Calu3 (cell line): ENCODE data around the gene MYLK. TPM values are rescaled to one million over a fixed set of nuclear protein-coding genes. Genes with fewer than 3 reads are reported as not detected.

Experiments
- BruUV-seq: library from RNA; stranded (reverse); fragments of 400-500 nt; replicated peaks from 2 replicates; lab custom pipeline; 2021; lab: Mats Ljungman, UMichigan
- CTCF ChIA-PET: fragments of 300-600 bp; sonication (Branson Sonifier 250); formaldehyde crosslinking; loops from one replicate; lab custom pipeline; 2022; ENCODE audit warnings: antibody characterized with exemption; lab: Charles Lee
- DNase-seq: peaks from one replicate; pipeline ENCODE4 v3.0.0; 2022
- H3K27ac Mint-ChIP-seq: one replicate; pipeline ENCODE4 v1.8.0; 2022; ENCODE audit warnings: mixed read lengths; ENCODE audit not compliant: unreplicated experiment
- H3K27me3 Mint-ChIP-seq: one replicate; pipeline ENCODE4 v1.8.0; 2022; ENCODE audit warnings: mixed read lengths; ENCODE audit not compliant: unreplicated experiment
- H3K36me3 Mint-ChIP-seq: one replicate; pipeline ENCODE4 v1.8.0; 2022; ENCODE audit warnings: mild to moderate bottlenecking, moderate library complexity, mixed read lengths; ENCODE audit not compliant: insufficient read depth, unreplicated experiment
- H3K4me1 Mint-ChIP-seq: one replicate; pipeline ENCODE4 v1.8.0; 2022; ENCODE audit warnings: mild to moderate bottlenecking, low read depth, mixed read lengths; ENCODE audit not compliant: unreplicated experiment
- H3K4me3 Mint-ChIP-seq: one replicate; pipeline ENCODE4 v1.8.0; 2022; ENCODE audit warnings: mild to moderate bottlenecking, low read depth, moderate library complexity, mixed read lengths; ENCODE audit not compliant: unreplicated experiment
- H3K9me3 Mint-ChIP-seq: one replicate; pipeline ENCODE4 v1.8.0; 2022; ENCODE audit warnings: low read depth, mixed read lengths; ENCODE audit not compliant: unreplicated experiment
- intact Hi-C: fragments of 100-400 bp; cut with micrococcal nuclease; formaldehyde crosslinking; loops from one replicate; pipeline ENCODE4 v1.10.0; 2022; ENCODE audit not compliant: unreplicated experiment
- total RNA-seq: library from RNA; stranded (reverse); gene quantifications from 2 replicates; pipeline ENCODE4 v1.2.3, GENCODE V29; 2022
- TF ChIP-seq, protein P1 (sequence below): fragments of 200-600 bp; IDR thresholded peaks from one replicate; pipeline ENCODE4 v1.8.0; 2022; ENCODE audit warnings: antibody characterized with exemption; ENCODE audit not compliant: unreplicated experiment

The MYLK gene
- total RNA-seq, 1 experiment from 2014 or later, result 10.7 TPM

DNA sequence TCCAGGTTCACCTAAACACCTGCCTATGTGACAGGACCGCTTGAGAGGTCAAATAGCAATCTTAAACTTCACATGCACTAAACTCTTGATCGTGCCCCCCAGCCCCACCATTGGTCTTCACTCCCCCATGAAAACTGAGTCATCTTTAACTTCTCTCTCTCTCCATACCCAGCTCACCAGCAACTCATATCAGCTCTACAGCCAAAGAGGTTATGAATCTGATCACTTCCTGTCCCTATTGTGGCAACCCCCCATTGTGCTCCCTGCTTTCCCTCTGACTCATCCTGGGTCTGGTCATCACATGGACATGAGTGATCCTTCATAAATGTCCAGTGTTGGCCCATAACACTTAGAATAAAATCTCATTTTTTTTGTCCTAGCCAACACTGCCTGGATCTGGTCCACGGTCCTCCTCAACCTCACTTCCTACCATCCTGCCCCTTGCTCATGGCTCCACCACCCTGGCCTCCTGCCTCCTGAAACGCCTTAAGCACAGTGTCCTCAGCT is 195.8 kb downstream of the MYLK start:
- TF ChIP-seq, protein P1, sequence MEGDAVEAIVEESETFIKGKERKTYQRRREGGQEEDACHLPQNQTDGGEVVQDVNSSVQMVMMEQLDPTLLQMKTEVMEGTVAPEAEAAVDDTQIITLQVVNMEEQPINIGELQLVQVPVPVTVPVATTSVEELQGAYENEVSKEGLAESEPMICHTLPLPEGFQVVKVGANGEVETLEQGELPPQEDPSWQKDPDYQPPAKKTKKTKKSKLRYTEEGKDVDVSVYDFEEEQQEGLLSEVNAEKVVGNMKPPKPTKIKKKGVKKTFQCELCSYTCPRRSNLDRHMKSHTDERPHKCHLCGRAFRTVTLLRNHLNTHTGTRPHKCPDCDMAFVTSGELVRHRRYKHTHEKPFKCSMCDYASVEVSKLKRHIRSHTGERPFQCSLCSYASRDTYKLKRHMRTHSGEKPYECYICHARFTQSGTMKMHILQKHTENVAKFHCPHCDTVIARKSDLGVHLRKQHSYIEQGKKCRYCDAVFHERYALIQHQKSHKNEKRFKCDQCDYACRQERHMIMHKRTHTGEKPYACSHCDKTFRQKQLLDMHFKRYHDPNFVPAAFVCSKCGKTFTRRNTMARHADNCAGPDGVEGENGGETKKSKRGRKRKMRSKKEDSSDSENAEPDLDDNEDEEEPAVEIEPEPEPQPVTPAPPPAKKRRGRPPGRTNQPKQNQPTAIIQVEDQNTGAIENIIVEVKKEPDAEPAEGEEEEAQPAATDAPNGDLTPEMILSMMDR, result no peak
- no peaks in the 10 kb centered on the region for H3K36me3 Mint-ChIP-seq
- no peak overlapping the region for H3K4me3 Mint-ChIP-seq
- peaks cover 17% of the 10 kb centered on the region for H3K4me1 Mint-ChIP-seq
- peaks cover 4% of the 10 kb centered on the region for H3K9me3 Mint-ChIP-seq
- CTCF ChIA-PET, result no interaction called here
- intact Hi-C loops, result no loop called here
- no TSS peak for BruUV-seq
- peak; percentile 12 for DNase-seq
- peak overlapping the region; percentile 13 for H3K27ac Mint-ChIP-seq
- no peaks in the 10 kb centered on the region for H3K27me3 Mint-ChIP-seq

DNA sequence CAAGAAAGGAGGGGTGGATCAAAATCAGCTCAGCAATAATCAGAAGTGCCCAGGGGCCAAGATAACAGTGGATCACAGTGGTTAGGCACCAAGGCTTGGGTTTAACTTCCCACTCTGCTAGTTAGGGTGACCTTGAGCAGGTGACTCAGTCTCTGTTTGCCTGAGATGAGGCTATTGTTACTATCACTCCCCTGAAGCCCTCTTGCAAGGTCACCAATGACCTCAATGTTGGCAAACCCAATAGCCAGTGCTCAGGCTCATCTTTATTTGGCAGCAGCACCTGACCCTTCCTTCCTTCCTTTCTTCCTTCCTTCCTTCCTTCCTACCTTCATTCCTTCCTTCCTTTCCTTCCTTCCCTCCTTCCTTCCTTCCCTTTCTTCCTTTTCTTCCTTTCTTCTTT is 196.8 kb downstream of the MYLK start:
- CTCF ChIA-PET, result no interaction called here
- Mint-ChIP-seq H3K9me3 (peaks cover 4% of the 10 kb centered on the region), H3K4me1 (peaks cover 17% of the 10 kb centered on the region), H3K36me3 (no peaks in the 10 kb centered on the region), H3K27ac (no peak overlapping the region), H3K27me3 (no peaks in the 10 kb centered on the region), H3K4me3 (no peak overlapping the region)
- intact Hi-C loops, result no loop called here
- BruUV-seq, result no TSS peak
- DNase-seq, result no peak
- TF ChIP-seq, protein P1, result no peak

DNA sequence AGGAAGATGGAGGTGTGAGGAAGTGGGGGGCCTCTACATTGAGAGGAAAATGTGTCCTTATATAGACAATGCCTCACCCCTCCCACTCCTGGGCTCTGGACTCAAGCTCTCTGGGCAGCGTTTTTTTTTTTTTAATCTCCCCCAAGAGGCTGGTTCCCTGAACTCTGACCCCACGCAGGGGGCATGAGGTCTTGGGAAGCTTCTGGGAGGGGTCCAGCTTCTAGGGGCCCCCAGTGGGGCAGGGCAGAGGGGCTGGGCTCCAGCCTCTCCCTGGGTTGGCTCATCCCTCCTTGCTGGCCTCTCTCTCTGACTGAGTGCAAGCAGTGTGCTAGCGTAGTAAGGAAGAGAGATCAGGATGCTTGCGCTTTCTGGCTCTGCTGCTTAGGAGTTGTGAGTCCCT is 197.9 kb downstream of the MYLK start:
- no peak for DNase-seq
- TF ChIP-seq, protein P1, result no peak
- H3K27ac Mint-ChIP-seq, result no peak overlapping the region
- BruUV-seq, result no TSS peak
- H3K4me3 Mint-ChIP-seq, result no peak overlapping the region
- CTCF ChIA-PET, result no interaction called here
- intact Hi-C loops, result no loop called here
- no peaks in the 10 kb centered on the region for H3K36me3 Mint-ChIP-seq
- no peaks in the 10 kb centered on the region for H3K27me3 Mint-ChIP-seq
- peaks cover 17% of the 10 kb centered on the region for H3K4me1 Mint-ChIP-seq
- peaks cover 4% of the 10 kb centered on the region for H3K9me3 Mint-ChIP-seq

- intact Hi-C loops, result no loop called here
- no peaks in the 10 kb centered on the region for H3K27me3 Mint-ChIP-seq
- no peak overlapping the region for H3K27ac Mint-ChIP-seq
- no peaks in the 10 kb centered on the region for H3K36me3 Mint-ChIP-seq
- TF ChIP-seq, protein P1, result no peak
- peaks cover 17% of the 10 kb centered on the region for H3K4me1 Mint-ChIP-seq
- no peak overlapping the region for H3K4me3 Mint-ChIP-seq
- H3K9me3 Mint-ChIP-seq, result peaks cover 4% of the 10 kb centered on the region
- no TSS peak for BruUV-seq
- CTCF ChIA-PET, result interaction anchor here (0.6 to 0.7 kb wide), 2 partner anchors 517 to 1059 kb away, joined by 3 to 5 read pairs; no protein-coding TSS in a partner anchor
- DNase-seq, result no peak
These were observed 198.4 kb downstream of the MYLK start for GRCh38 chr3:123685780-123686179.
